K562 (cell line): Measurements from ENCODE around the gene FHIP1B.

Experiments
- ARID2 ChIP-seq: fragments of 450-650 bp; IDR thresholded peaks from 2 replicates; pipeline ENCODE4 v1.6.1; 2017; ENCODE audit warnings: antibody characterized with exemption, mild to moderate bottlenecking
- BHLHE40 ChIP-seq: IDR thresholded peaks from 2 replicates; pipeline ENCODE4 v1.6.1; 2011; ENCODE audit warnings: low read length, improper control_type of control experiment
- CBX3 ChIP-seq, 2 experiments: IDR thresholded peaks; 1 replicate in 1 of 2; 2 replicates in 1 of 2; pipeline ENCODE4 v1.6.1; 2012; ENCODE audit warnings: inconsistent platforms in 2 of 2, low read length in 2 of 2, borderline replicate concordance in 1 of 2, control low read depth in 1 of 2
- CBX8 ChIP-seq: fragments of 200-600 bp; sonication (generic); IDR thresholded peaks from 2 replicates; pipeline ENCODE4 v1.6.1; 2012; ENCODE audit warnings: borderline replicate concordance, mixed run types, low read depth, mild to moderate bottlenecking, moderate library complexity, mixed read lengths, low read length, control low read depth, inconsistent platforms; ENCODE audit not compliant: poor library complexity, severe bottlenecking; ENCODE audit errors: extremely low read depth
- CTCF ChIP-seq, 3 experiments: IDR thresholded peaks in 2 of 3; conservative IDR thresholded peaks in 1 of 3; 2 replicates each; pipeline ENCODE4 v1.5.1; 2011 to 2012; ENCODE audit warnings: low read length in 3 of 3, mild to moderate bottlenecking in 3 of 3, control low read depth in 2 of 3, improper control_type of control experiment in 1 of 3, inconsistent platforms in 1 of 3, low read depth in 1 of 3, mixed read lengths in 1 of 3, moderate library complexity in 1 of 3; ENCODE audit not compliant: insufficient read depth in 2 of 3
- EZH2 ChIP-seq: IDR thresholded peaks from 2 replicates; pipeline ENCODE4 v1.6.1; 2012; ENCODE audit warnings: low read depth, mild to moderate bottlenecking, inconsistent platforms, low read length, borderline replicate concordance
- NRF1 ChIP-seq, 2 experiments: fragments of 450-650 bp; IDR thresholded peaks in 1 of 2; conservative IDR thresholded peaks in 1 of 2; 2 replicates each; pipeline ENCODE4 v1.6.1; 2014; ENCODE audit warnings: mild to moderate bottlenecking in 2 of 2
- POLR2A ChIP-seq: fragments of 450-650 bp; conservative IDR thresholded peaks from 2 replicates; pipeline ENCODE4 v1.6.1; 2016
- RNF2 ChIP-seq: sonication (generic); IDR thresholded peaks from 2 replicates; pipeline ENCODE4 v1.6.1; 2016
- TF ChIP-seq, protein P1 (sequence below): fragments of 250-450 bp; sonication (Bioruptor Pico); IDR thresholded peaks from 2 replicates; pipeline ENCODE4 v1.4.0; 2020; ENCODE audit warnings: mild to moderate bottlenecking, moderate library complexity

- TF ChIP-seq CTCF (IDR thresholded peaks at IDR 0.05 in 2 of 3, conservative IDR thresholded peaks at IDR 0.05 in 1 of 3; ENCODE audit: insufficient read depth in 2 of 3, low read depth in 1 of 3, low read length in 3 of 3), result no peak
- TF ChIP-seq RNF2, result no peak
- TF ChIP-seq CBX3 (IDR thresholded peaks at IDR 0.05; ENCODE audit: borderline replicate concordance in 1 of 2, low read length in 2 of 2), result no peak
- TF ChIP-seq EZH2, result no peak
- TF ChIP-seq, protein P1, sequence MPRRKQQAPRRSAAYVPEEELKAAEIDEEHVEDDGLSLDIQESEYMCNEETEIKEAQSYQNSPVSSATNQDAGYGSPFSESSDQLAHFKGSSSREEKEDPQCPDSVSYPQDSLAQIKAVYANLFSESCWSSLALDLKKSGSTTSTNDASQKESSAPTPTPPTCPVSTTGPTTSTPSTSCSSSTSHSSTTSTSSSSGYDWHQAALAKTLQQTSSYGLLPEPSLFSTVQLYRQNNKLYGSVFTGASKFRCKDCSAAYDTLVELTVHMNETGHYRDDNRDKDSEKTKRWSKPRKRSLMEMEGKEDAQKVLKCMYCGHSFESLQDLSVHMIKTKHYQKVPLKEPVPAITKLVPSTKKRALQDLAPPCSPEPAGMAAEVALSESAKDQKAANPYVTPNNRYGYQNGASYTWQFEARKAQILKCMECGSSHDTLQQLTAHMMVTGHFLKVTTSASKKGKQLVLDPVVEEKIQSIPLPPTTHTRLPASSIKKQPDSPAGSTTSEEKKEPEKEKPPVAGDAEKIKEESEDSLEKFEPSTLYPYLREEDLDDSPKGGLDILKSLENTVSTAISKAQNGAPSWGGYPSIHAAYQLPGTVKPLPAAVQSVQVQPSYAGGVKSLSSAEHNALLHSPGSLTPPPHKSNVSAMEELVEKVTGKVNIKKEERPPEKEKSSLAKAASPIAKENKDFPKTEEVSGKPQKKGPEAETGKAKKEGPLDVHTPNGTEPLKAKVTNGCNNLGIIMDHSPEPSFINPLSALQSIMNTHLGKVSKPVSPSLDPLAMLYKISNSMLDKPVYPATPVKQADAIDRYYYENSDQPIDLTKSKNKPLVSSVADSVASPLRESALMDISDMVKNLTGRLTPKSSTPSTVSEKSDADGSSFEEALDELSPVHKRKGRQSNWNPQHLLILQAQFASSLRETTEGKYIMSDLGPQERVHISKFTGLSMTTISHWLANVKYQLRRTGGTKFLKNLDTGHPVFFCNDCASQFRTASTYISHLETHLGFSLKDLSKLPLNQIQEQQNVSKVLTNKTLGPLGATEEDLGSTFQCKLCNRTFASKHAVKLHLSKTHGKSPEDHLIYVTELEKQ, result no peak
- no peak for TF ChIP-seq BHLHE40
- no peak for TF ChIP-seq CBX8
- no peak for TF ChIP-seq ARID2
- no peak for TF ChIP-seq POLR2A
- no peak for TF ChIP-seq NRF1 (conservative IDR thresholded peaks at IDR 0.05 in 1 of 2, IDR thresholded peaks at IDR 0.05 in 1 of 2)
These were observed 38.8 kb upstream of the FHIP1B start for GRCh38 chr11:6273188-6273587.
